H9 (cell line): Measurements from ENCODE around the gene PKN3. TPM values are rescaled to one million over a fixed set of nuclear protein-coding genes. Genes with fewer than 3 reads are reported as not detected.

ENCODE experiments used
- DNase-seq: peaks from one replicate; pipeline ENCODE4 v3.0.0-alpha.2; 2017
- H2AFZ ChIP-seq: one replicate; pipeline ENCODE4 v1.6.1; 2013; ENCODE audit warnings: mild to moderate bottlenecking, low read length, control low read depth, moderate library complexity
- H2AK5ac ChIP-seq: 2 replicates; pipeline ENCODE4 v1.6.1; 2013; ENCODE audit warnings: low read length, control low read depth, mixed read lengths; ENCODE audit not compliant: insufficient read length
- H2BK120ac ChIP-seq: one replicate; pipeline ENCODE4 v1.6.1; 2013; ENCODE audit warnings: low read depth, mild to moderate bottlenecking, low read length, control low read depth, inconsistent platforms; ENCODE audit not compliant: poor library complexity, severe bottlenecking
- H2BK12ac ChIP-seq: 2 replicates; pipeline ENCODE4 v1.6.1; 2013; ENCODE audit warnings: low read length, control low read depth, mixed read lengths, low read depth; ENCODE audit not compliant: insufficient read length
- H2BK15ac ChIP-seq: 2 replicates; pipeline ENCODE4 v1.6.1; 2013; ENCODE audit warnings: low read depth, low read length, control low read depth
- H2BK20ac ChIP-seq: one replicate; pipeline ENCODE4 v1.6.1; 2013; ENCODE audit warnings: low read depth, mild to moderate bottlenecking, low read length, control low read depth, inconsistent platforms; ENCODE audit not compliant: poor library complexity, severe bottlenecking
- H2BK5ac ChIP-seq: 2 replicates; pipeline ENCODE4 v1.6.1; 2013; ENCODE audit warnings: low read length, control low read depth, mixed read lengths; ENCODE audit not compliant: insufficient read length
- H3K14ac ChIP-seq: 2 replicates; pipeline ENCODE4 v1.6.1; 2013; ENCODE audit warnings: low read length, control low read depth; ENCODE audit not compliant: insufficient read depth
- H3K18ac ChIP-seq: 2 replicates; pipeline ENCODE4 v1.6.1; 2013; ENCODE audit warnings: low read depth, mild to moderate bottlenecking, mixed read lengths, low read length, control low read depth; ENCODE audit not compliant: insufficient read length
- H3K23ac ChIP-seq: 2 replicates; pipeline ENCODE4 v1.6.1; 2013; ENCODE audit warnings: low read length, control low read depth, mixed read lengths, low read depth; ENCODE audit not compliant: insufficient read length
- H3K23me2 ChIP-seq: 2 replicates; pipeline ENCODE4 v1.6.1; 2013; ENCODE audit warnings: low read depth, mild to moderate bottlenecking, mixed read lengths, low read length, control low read depth; ENCODE audit not compliant: insufficient read length, poor library complexity, severe bottlenecking
- H3K27ac ChIP-seq: 2 replicates; pipeline ENCODE4 v1.5.1; 2013; ENCODE audit warnings: low read length, control low read depth, mixed read lengths, low read depth; ENCODE audit not compliant: insufficient read length
- H3K27me3 ChIP-seq: 2 replicates; pipeline ENCODE4 v1.6.1; 2013; ENCODE audit warnings: low read length, control low read depth, inconsistent platforms; ENCODE audit not compliant: insufficient read depth
- H3K4ac ChIP-seq: 2 replicates; pipeline ENCODE4 v1.6.1; 2013; ENCODE audit warnings: low read depth, mild to moderate bottlenecking, control low read depth, inconsistent platforms, low read length, moderate library complexity
- H3K4me1 ChIP-seq: 2 replicates; pipeline ENCODE4 v1.6.1; 2013; ENCODE audit warnings: low read length, control low read depth, inconsistent platforms; ENCODE audit not compliant: insufficient read depth
- H3K4me2 ChIP-seq: 2 replicates; pipeline ENCODE4 v1.6.1; 2013; ENCODE audit warnings: low read length, control low read depth, mixed read lengths; ENCODE audit not compliant: insufficient read length, insufficient read depth
- H3K56ac ChIP-seq: 2 replicates; pipeline ENCODE4 v1.6.1; 2013; ENCODE audit warnings: low read depth, mild to moderate bottlenecking, mixed read lengths, low read length, control low read depth; ENCODE audit not compliant: insufficient read length
- H3K79me1 ChIP-seq: 2 replicates; pipeline ENCODE4 v1.6.1; 2013; ENCODE audit warnings: low read depth, mild to moderate bottlenecking, moderate library complexity, low read length, control low read depth, inconsistent platforms; ENCODE audit not compliant: insufficient read depth, poor library complexity, severe bottlenecking
- H3K79me2 ChIP-seq: 2 replicates; pipeline ENCODE4 v1.6.1; 2013; ENCODE audit warnings: low read length, control low read depth, inconsistent platforms; ENCODE audit not compliant: insufficient read depth
- H3K9ac ChIP-seq: 2 replicates; pipeline ENCODE4 v1.6.1; 2013; ENCODE audit warnings: low read length, control low read depth, mixed read lengths; ENCODE audit not compliant: insufficient read length; ENCODE audit errors: extremely low read depth
- H3K9me3 ChIP-seq: one replicate; pipeline ENCODE4 v1.6.1; 2013; ENCODE audit warnings: low read depth, low read length, inconsistent platforms; ENCODE audit not compliant: control insufficient read depth
- H3T11ph ChIP-seq: one replicate; pipeline ENCODE4 v1.6.1; 2013; ENCODE audit warnings: mild to moderate bottlenecking, low read length, control low read depth, inconsistent platforms
- H4K20me1 ChIP-seq: one replicate; pipeline ENCODE4 v1.6.1; 2013; ENCODE audit not compliant: control insufficient read depth, insufficient read length, insufficient read depth
- H4K5ac ChIP-seq: 2 replicates; pipeline ENCODE4 v1.6.1; 2013; ENCODE audit warnings: low read depth, mild to moderate bottlenecking, mixed read lengths, low read length, control low read depth; ENCODE audit not compliant: insufficient read length
- H4K8ac ChIP-seq: replicated peaks from 2 replicates; pipeline ENCODE4 v1.6.1; 2013; ENCODE audit warnings: low read length, control low read depth, mixed read lengths, low read depth; ENCODE audit not compliant: insufficient read length
- H4K91ac ChIP-seq: 2 replicates; pipeline ENCODE4 v1.6.1; 2013; ENCODE audit warnings: low read depth, mild to moderate bottlenecking, moderate library complexity, mixed read lengths, low read length, control low read depth; ENCODE audit not compliant: insufficient read length
- H3K27ac Mint-ChIP-seq, 3 experiments: 2 replicates in 2 of 3; 3 replicates in 1 of 3; pipeline ENCODE4 v1.8.0; 2020 to 2021; ENCODE audit warnings: mixed read lengths in 3 of 3, mild to moderate bottlenecking in 1 of 3, moderate library complexity in 1 of 3
- H3K27me3 Mint-ChIP-seq: 2 replicates; pipeline ENCODE4 v1.8.0; 2021; ENCODE audit warnings: low read depth, mild to moderate bottlenecking, moderate library complexity, mixed read lengths
- H3K36me3 Mint-ChIP-seq, 3 experiments: 2 replicates in 2 of 3; 3 replicates in 1 of 3; pipeline ENCODE4 v1.8.0; 2020 to 2021; ENCODE audit warnings: low read depth in 3 of 3, mixed read lengths in 3 of 3; ENCODE audit not compliant: insufficient read depth in 1 of 3
- H3K4me1 Mint-ChIP-seq, 2 experiments: 2 replicates each; pipeline ENCODE4 v1.8.0; 2020; ENCODE audit warnings: mixed read lengths in 2 of 2
- H3K4me3 Mint-ChIP-seq, 2 experiments: 2 replicates in 1 of 2; 3 replicates in 1 of 2; pipeline ENCODE4 v1.8.0; 2020 to 2021; ENCODE audit warnings: mild to moderate bottlenecking in 2 of 2, mixed read lengths in 2 of 2, moderate library complexity in 1 of 2
- H3K9me3 Mint-ChIP-seq, 2 experiments: 2 replicates in 1 of 2; 3 replicates in 1 of 2; pipeline ENCODE4 v1.8.0; 2020; ENCODE audit warnings: mild to moderate bottlenecking in 2 of 2, mixed read lengths in 2 of 2, moderate library complexity in 1 of 2
- WGBS: extraction: QIAGEN DNeasy Blood & Tissue Kit; methylation state at CpG from one replicate; pipeline ENCODE4 v1.1.7; 2013; ENCODE audit warnings: missing lambda C conversion rate, low lambda C conversion rate, mixed read lengths; ENCODE audit not compliant: insufficient read length; ENCODE audit errors: extremely low coverage; 5-methylcytosine and 5-hydroxymethylcytosine counted together
- total RNA-seq: library from RNA; stranded (reverse); gene quantifications from 2 replicates; pipeline ENCODE4 v1.2.1, GENCODE V29; 2021
- TF ChIP-seq, protein P1 (sequence below): fragments of 200-600 bp; sonication (generic); conservative IDR thresholded peaks from 3 replicates; pipeline ENCODE4 v1.8.0; 2021; ENCODE audit warnings: antibody characterized with exemption, mild to moderate bottlenecking

Gene PKN3
- total RNA-seq, 1 experiment from 2014 or later = 25.0 TPM

GRCh38 chr9:128713411-128713780 lies 11.1 kb downstream of the PKN3 start:
- H3K9ac ChIP-seq = no peak overlapping the region
- no CpG with 5 or more reads among the region's 13 CpGs for WGBS

More at GRCh38 chr9:128713411-128713780, 11.1 kb downstream of the PKN3 start:
- no peak overlapping the region for H3K4ac ChIP-seq
- Mint-ChIP-seq H3K27me3 (no peaks in the 10 kb centered on the region), H3K27ac (no peak overlapping the region), H3K9me3 (no peaks in the 10 kb centered on the region; a peak in 1 of 5 replicates), H3K36me3 (peaks cover 8 to 33% (median 23%) of the 10 kb centered on the region in 3 experiments; a peak in 6 of 7 replicates), H3K4me3 (no peak overlapping the region), H3K4me1 (no peaks in the 10 kb centered on the region)
- peak; percentile 29 for DNase-seq
- H2AFZ ChIP-seq = no peak overlapping the region
- no peaks in the 10 kb centered on the region for H4K20me1 ChIP-seq
- H2BK15ac ChIP-seq = no peak overlapping the region
- H3T11ph ChIP-seq = no peak overlapping the region
- H3K56ac ChIP-seq = no peak overlapping the region
- H4K5ac ChIP-seq = no peak overlapping the region
- no peak overlapping the region for H2AK5ac ChIP-seq
- H2BK12ac ChIP-seq = no peak overlapping the region
- H3K4me2 ChIP-seq = no peak overlapping the region
- no peak overlapping the region for H2BK120ac ChIP-seq
- H2BK5ac ChIP-seq = no peak overlapping the region
- no peaks in the 10 kb centered on the region for H3K4me1 ChIP-seq
- no peaks in the 10 kb centered on the region for H3K79me2 ChIP-seq
- no peak overlapping the region for H3K27ac ChIP-seq
- no peak overlapping the region for H3K18ac ChIP-seq
- H3K14ac ChIP-seq = no peak overlapping the region
- no peaks in the 10 kb centered on the region for H3K9me3 ChIP-seq
- no peaks in the 10 kb centered on the region for H3K23me2 ChIP-seq
- no peak overlapping the region for H3K23ac ChIP-seq
- H3K79me1 ChIP-seq = no peaks in the 10 kb centered on the region
- no peak overlapping the region for H4K8ac ChIP-seq
- H4K91ac ChIP-seq = no peak overlapping the region
- TF ChIP-seq, protein P1, sequence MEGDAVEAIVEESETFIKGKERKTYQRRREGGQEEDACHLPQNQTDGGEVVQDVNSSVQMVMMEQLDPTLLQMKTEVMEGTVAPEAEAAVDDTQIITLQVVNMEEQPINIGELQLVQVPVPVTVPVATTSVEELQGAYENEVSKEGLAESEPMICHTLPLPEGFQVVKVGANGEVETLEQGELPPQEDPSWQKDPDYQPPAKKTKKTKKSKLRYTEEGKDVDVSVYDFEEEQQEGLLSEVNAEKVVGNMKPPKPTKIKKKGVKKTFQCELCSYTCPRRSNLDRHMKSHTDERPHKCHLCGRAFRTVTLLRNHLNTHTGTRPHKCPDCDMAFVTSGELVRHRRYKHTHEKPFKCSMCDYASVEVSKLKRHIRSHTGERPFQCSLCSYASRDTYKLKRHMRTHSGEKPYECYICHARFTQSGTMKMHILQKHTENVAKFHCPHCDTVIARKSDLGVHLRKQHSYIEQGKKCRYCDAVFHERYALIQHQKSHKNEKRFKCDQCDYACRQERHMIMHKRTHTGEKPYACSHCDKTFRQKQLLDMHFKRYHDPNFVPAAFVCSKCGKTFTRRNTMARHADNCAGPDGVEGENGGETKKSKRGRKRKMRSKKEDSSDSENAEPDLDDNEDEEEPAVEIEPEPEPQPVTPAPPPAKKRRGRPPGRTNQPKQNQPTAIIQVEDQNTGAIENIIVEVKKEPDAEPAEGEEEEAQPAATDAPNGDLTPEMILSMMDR = no peak
- H3K27me3 ChIP-seq = no peaks in the 10 kb centered on the region
- H2BK20ac ChIP-seq = no peak overlapping the region
